Type B pancreatic cell (in vitro differentiated cells): Measurements from ENCODE around the gene PRM2. TPM values are rescaled to one million over a fixed set of nuclear protein-coding genes. Genes with fewer than 3 reads are reported as not detected.
"Not testable (repeated sequence)": the region's sequence is repeated elsewhere in the genome, so short reads cannot be mapped to it uniquely, and the experiment has no call there.

Experiments
- DNase-seq: peaks from one replicate; pipeline ENCODE4 v3.0.0; 2021; ENCODE audit warnings: mixed read lengths; ENCODE audit not compliant: unreplicated experiment; ENCODE audit errors: extremely low spot score
- H3K27ac Mint-ChIP-seq: 2 replicates; pipeline ENCODE4 v1.8.0; 2021; ENCODE audit warnings: mild to moderate bottlenecking, mixed read lengths
- H3K27me3 Mint-ChIP-seq: 2 replicates; pipeline ENCODE4 v1.8.0; 2021; ENCODE audit warnings: mixed read lengths
- H3K36me3 Mint-ChIP-seq: 2 replicates; pipeline ENCODE4 v1.8.0; 2021; ENCODE audit warnings: mixed read lengths
- H3K4me1 Mint-ChIP-seq: one replicate; pipeline ENCODE4 v1.8.0; 2021; ENCODE audit warnings: mixed read lengths; ENCODE audit not compliant: unreplicated experiment
- H3K4me3 Mint-ChIP-seq: 2 replicates; pipeline ENCODE4 v1.8.0; 2021; ENCODE audit warnings: mild to moderate bottlenecking, mixed read lengths
- H3K9me3 Mint-ChIP-seq: 2 replicates; pipeline ENCODE4 v1.8.0; 2021; ENCODE audit warnings: mixed read lengths
- total RNA-seq: library from RNA; stranded (reverse); gene quantifications from 2 replicates; pipeline ENCODE4 v1.2.1, GENCODE V29; 2021; ENCODE audit warnings: low replicate concordance
- TF ChIP-seq, protein P1 (sequence below): fragments of 200-600 bp; sonication (generic); conservative IDR thresholded peaks from 2 replicates; pipeline ENCODE4 v1.5.0; 2021; ENCODE audit warnings: antibody characterized with exemption, mild to moderate bottlenecking

Gene PRM2
- total RNA-seq, 1 donor from 2014 or later, result not detected

DNA sequence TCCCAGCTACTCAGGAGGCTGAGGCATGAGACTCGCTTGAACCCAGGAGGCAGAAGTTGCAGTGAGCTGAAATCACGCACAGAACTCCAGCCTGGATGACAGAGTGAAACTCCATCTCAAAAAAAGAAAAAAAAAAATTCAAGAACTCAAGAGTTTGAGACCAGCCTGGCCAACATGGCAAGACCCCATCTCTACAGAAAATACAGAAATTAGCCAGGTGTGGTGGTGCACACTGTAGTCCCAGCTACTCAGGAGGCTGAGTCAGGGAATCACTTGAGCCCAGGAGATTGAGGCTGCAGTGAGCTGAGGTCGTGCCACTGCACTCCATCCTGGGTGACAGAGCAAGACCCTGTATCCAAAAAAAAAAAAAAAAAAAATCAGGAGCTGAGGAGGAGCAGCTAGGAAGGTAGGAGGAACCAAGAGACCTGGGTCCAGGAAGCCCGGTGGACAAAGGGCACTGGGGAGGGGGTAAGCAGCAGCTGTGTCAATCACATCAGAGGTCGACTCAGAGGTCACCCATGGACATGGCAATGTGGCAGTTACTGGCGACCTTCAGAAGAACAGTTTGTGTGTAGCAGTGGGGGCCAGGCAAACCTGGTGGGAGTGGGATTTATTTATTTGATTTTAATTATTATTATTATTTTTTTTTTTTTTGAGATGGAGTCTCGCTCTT, 15.9 kb upstream of the PRM2 start:
- no peak overlapping the region for H3K4me3 Mint-ChIP-seq
- H3K4me1 Mint-ChIP-seq, result peaks cover 30% of the 10 kb centered on the region
- H3K9me3 Mint-ChIP-seq, result peaks cover 7% of the 10 kb centered on the region
- TF ChIP-seq, protein P1, sequence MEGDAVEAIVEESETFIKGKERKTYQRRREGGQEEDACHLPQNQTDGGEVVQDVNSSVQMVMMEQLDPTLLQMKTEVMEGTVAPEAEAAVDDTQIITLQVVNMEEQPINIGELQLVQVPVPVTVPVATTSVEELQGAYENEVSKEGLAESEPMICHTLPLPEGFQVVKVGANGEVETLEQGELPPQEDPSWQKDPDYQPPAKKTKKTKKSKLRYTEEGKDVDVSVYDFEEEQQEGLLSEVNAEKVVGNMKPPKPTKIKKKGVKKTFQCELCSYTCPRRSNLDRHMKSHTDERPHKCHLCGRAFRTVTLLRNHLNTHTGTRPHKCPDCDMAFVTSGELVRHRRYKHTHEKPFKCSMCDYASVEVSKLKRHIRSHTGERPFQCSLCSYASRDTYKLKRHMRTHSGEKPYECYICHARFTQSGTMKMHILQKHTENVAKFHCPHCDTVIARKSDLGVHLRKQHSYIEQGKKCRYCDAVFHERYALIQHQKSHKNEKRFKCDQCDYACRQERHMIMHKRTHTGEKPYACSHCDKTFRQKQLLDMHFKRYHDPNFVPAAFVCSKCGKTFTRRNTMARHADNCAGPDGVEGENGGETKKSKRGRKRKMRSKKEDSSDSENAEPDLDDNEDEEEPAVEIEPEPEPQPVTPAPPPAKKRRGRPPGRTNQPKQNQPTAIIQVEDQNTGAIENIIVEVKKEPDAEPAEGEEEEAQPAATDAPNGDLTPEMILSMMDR, result no peak
- no peaks in the 10 kb centered on the region for H3K27me3 Mint-ChIP-seq
- no peak overlapping the region for H3K27ac Mint-ChIP-seq
- DNase-seq, result no peak
- no peaks in the 10 kb centered on the region for H3K36me3 Mint-ChIP-seq

DNA sequence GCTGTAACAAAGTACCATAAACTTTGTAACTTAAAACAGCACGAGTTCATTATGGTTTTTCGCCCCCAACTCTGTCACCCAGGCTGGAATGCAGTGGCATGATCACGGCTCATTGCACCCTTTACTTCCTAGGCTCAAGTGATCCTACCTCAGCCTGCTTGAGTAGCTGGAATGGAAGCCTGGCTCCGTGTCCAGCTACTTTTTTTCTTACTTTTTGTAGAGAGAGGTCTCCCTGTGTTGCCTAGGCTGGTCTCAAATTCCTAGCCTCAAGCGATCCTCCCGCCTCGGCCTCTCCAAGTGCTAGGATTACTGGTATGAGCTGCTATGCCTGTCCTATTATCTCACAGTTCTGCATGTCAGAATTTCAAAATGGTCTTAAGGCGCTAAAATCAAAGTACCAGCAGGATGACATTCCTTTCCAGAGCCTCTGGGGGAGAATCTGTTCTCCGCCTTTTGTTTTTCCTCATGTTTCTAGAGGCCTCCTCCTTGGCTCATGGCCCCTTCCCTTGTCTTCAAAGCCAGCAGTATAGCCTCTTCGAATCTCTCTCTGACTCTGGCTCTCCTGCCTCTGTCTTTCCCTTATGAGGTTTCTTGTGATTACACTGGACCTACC, 14.9 kb upstream of the PRM2 start:
- no peaks in the 10 kb centered on the region for H3K36me3 Mint-ChIP-seq
- H3K27ac Mint-ChIP-seq, result peak overlapping the region; percentile 33
- H3K9me3 Mint-ChIP-seq, result peaks cover 7% of the 10 kb centered on the region
- no peak overlapping the region for H3K4me3 Mint-ChIP-seq
- TF ChIP-seq, protein P1, result no peak
- H3K4me1 Mint-ChIP-seq, result peaks cover 21% of the 10 kb centered on the region
- no peaks in the 10 kb centered on the region for H3K27me3 Mint-ChIP-seq
- DNase-seq, result no peak

DNA sequence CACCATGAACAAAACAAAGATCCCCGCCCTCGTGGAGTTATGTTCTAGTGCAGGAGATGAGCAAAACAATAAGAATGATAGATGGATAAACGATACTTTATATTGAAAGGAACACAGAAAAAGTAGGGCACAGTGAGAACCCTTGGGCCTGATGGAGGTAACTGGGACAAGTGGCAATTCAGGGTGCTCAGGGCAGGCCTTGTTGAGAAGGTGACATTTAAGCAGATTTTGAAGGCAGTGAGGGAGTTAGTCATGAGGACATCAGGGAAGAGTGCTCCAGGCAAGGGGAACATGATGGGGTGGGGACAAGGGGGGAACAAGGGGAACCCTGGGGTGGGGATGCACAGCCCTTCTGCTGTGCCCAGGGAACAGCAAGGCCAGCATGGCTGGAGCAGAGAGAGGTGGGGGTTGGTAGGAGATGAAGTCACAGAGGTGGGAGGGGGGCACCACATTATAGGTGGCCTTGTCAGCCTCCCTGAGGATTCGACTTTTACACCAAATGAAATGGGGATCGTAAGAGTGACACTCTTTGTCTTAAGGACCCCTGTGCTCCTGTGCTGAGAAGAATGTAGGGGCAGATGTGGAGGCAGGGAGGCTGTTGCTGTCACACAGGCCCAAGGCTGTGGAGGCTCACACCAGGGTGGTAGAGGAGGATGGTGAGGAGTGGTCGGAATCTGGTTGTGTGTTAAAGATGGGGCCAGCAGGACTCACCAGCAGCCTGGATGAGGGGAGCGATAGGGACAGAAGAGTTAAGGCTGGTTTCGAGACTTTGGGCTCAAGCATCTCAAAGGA, 14.0 kb upstream of the PRM2 start:
- no peak overlapping the region for H3K27ac Mint-ChIP-seq
- TF ChIP-seq, protein P1, result no peak
- H3K27me3 Mint-ChIP-seq, result no peaks in the 10 kb centered on the region
- peaks cover 27% of the 10 kb centered on the region for H3K4me1 Mint-ChIP-seq
- DNase-seq, result no peak
- peaks cover 7% of the 10 kb centered on the region for H3K9me3 Mint-ChIP-seq
- H3K4me3 Mint-ChIP-seq, result no peak overlapping the region
- no peaks in the 10 kb centered on the region for H3K36me3 Mint-ChIP-seq

DNA sequence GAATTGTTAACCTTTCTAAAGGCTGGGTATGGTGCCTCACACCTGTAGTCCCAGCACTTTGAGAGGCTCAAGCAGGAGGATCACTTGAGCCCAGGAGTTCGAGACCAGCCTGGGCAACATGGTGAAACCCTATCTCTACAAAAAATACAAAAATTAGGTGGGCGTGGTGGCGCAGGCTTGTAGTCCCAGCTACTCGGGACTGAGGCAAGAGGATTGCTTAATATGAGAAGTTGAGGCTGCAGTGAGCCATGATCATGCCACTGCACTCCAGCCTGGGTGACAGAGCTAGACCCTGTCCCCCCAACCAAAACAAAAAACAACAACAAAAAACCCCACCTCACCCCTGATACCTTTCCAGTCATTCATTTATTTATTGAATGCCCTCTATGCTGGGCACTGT, 13.4 kb upstream of the PRM2 start:
- not testable (repeated sequence) for H3K4me3 Mint-ChIP-seq, H3K36me3 Mint-ChIP-seq, DNase-seq, H3K27me3 Mint-ChIP-seq, H3K9me3 Mint-ChIP-seq, H3K27ac Mint-ChIP-seq
- peaks cover 25% of the 10 kb centered on the region for H3K4me1 Mint-ChIP-seq

DNA sequence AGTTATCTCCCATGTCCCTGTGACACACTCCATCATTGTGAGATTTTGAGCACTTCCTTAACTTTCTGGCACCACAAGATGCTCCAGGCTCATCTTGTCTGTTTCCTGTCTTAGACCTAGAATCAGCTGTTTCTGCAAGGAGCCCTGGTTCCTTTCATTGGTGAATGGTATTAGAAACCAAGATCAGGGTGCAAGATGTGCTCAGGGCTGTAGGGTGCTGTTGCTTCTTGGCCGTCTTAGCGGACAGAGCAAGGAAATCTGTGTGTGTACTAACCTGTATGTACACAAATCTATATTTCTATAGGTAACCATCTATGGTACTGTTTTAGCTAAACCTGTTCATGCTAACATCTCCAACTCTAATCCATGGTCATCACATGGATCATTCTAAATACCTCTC, 12.9 kb upstream of the PRM2 start:
- Mint-ChIP-seq H3K4me3 (no peak overlapping the region), H3K27ac (no peak overlapping the region)

More for the DNA sequence above, 12.9 kb upstream of the PRM2 start:
- H3K4me1 Mint-ChIP-seq, result peaks cover 25% of the 10 kb centered on the region
- no peaks in the 10 kb centered on the region for H3K36me3 Mint-ChIP-seq
- TF ChIP-seq, protein P1, result no peak
- H3K27me3 Mint-ChIP-seq, result no peaks in the 10 kb centered on the region
- peaks cover 7% of the 10 kb centered on the region for H3K9me3 Mint-ChIP-seq
- no peak for DNase-seq
